Measurements from ENCODE around the gene SAXO1.
"Not testable (repeated sequence)": the region's sequence is repeated elsewhere in the genome, so short reads cannot be mapped to it uniquely, and the experiment has no call there.

SAXO1 gene

GRCh38 chr9:18951936-18952335 lies 81.1 kb downstream of the SAXO1 start:
- no peak for DNase-seq

GRCh38 chr9:18947892-18948339 lies 85.1 kb downstream of the SAXO1 start:
- no peak for DNase-seq

GRCh38 chr9:18942801-18943200 lies 90.2 kb downstream of the SAXO1 start:
- DNase-seq = no peak

GRCh38 chr9:18941060-18941740 lies 91.8 kb downstream of the SAXO1 start:
- no peak for DNase-seq

- no peak for DNase-seq
Observed at GRCh38 chr9:18939943-18940342, 93.1 kb downstream of the SAXO1 start.

GRCh38 chr9:18936094-18936871 lies 96.7 kb downstream of the SAXO1 start:
- no peak for DNase-seq

GRCh38 chr9:18935541-18935940 lies 97.5 kb downstream of the SAXO1 start:
- no peak for DNase-seq

- not testable (repeated sequence) for DNase-seq
Observed at GRCh38 chr9:18930611-18931010, 102.4 kb downstream of the SAXO1 start.

GRCh38 chr9:18928711-18929110 lies 104.3 kb downstream of the SAXO1 start:
- DNase-seq = no peak

- DNase-seq = no peak
Observed at GRCh38 chr9:18926513-18926912, 106.5 kb downstream of the SAXO1 start.

- DNase-seq = no peak
Observed at GRCh38 chr9:18925880-18926279, 107.1 kb downstream of the SAXO1 start.

- DNase-seq = no peak
Observed at GRCh38 chr9:18923671-18924430, 109.2 kb downstream of the SAXO1 start.

- DNase-seq = no peak
Observed at GRCh38 chr9:18923167-18923566, 109.8 kb downstream of the SAXO1 start.

- no peak for DNase-seq
Observed at GRCh38 chr9:18922161-18922885, 110.7 kb downstream of the SAXO1 start.

GRCh38 chr9:18921366-18922075 lies 111.5 kb downstream of the SAXO1 start:
- no peak for DNase-seq

GRCh38 chr9:18920141-18921084 lies 112.6 kb downstream of the SAXO1 start:
- no peak for DNase-seq

GRCh38 chr9:18911714-18912342 lies 121.2 kb downstream of the SAXO1 start:
- DNase-seq = no peak

- DNase-seq = no peak
Observed at GRCh38 chr9:18910916-18911315, 122.1 kb downstream of the SAXO1 start.

- DNase-seq = no peak
Observed at GRCh38 chr9:18910435-18910834, 122.6 kb downstream of the SAXO1 start.
